HG03025 (cell line): ENCODE measurements around the gene FASTKD2.

Experiments used
- ATAC-seq: cut with Tn5 transposase; IDR thresholded peaks from one replicate; pipeline ENCODE4 v1.9.1; 2021; ENCODE audit warnings: mild to moderate bottlenecking, moderate library complexity; ENCODE audit not compliant: unreplicated experiment, low FRiP score

The FASTKD2 gene

DNA sequence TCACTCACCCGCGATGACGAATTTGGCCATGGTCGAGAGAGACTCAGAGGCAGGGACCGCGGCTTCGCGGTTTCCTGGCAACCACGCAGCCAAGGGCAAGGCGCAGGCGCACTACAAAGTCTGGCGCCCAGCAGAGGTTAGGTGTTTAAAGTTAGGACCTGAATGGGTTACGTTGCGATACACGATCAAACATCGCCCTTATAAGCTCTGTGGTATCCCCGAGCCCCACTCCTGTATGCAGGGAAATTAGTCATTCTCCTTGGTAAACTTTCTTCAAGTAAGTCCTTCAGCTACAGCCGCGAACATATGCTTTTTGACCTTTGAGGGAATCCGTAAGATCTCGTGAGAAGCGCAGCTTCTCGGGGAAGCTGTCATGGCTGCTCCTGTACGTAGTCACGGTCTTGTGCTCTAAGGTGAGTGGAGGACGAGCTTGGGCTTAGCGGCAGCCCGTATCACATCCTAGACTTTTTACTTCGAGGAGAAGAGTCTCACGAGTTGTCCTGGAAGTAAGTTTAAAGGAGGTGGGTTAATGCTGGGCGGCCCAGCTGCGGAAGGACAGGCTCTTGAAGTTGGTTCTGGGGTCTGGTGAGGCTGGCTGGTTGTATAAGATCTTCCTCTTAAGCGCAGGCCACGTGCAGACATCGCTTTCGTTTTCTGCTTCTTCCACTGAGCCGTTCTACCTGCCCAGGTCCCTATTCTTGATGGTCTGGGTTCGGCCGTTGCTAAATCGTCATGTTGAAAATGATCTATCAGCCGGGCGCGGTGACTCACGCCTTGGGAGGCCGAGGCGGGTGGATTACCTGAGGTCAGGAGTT lies at the start of gene FASTKD2, which contains the start of gene MDH1B:
Gene FASTKD2, plus strand, starts transcription at position 365 of the 815 bp plus-strand sequence. CDS start 1,088 bp downstream, outside the sequence.
Gene MDH1B, minus strand, starts transcription at position 87 of the 815 bp plus-strand sequence. Its CDS starts 57 bp downstream, at position 30.
- ATAC-seq = peak; percentile 94

DNA sequence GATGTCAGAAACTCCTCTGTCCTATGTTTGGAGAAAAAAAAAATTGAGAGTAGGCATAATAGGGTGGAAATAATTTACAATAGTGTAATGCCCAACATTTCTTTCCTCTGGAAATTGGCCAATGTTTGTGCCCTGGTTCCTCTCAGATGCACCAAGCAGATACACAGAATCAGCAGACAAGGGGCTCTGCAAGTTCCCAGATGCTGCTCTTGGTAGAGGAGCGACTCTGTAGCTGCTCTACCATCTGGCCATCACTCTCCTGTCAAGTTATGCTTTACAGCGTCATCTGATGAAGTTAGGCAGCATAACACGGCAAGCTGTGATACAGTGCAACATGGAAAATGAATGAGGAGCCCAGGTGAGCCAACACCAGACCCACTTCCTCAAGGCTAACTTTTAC lies 48.8 kb upstream of the FASTKD2 start:
- ATAC-seq = no peak

GRCh38 chr2:206718296-206718695 lies 47.1 kb upstream of the FASTKD2 start, which contains the start of gene DYTN:
DYTN (minus strand) TSS chr2:206718396; CDS start chr2:206718279, 117 bp downstream.
- no peak for ATAC-seq

GRCh38 chr2:206721256-206721920 lies 44.0 kb upstream of the FASTKD2 start:
- peak; percentile 72 for ATAC-seq

DNA sequence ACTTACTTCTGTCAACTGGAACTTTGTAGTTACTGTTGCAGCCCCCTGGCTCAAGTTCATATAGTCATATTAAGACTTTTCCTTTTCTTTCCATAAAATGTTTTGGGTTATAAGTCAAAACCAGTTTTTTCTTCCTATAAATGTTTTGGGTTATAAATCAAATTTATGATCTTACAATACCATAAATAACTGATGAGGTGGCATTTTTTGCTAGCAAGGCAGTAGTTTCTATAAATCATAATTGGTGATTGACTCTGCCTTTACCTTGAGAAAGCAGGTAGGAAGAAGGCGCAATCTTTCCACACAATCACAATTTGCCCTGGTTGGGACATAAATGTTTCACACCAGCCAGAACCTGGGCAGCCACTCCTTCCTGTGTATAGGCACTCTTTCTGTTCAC lies 42.1 kb upstream of the FASTKD2 start:
- ATAC-seq = no peak

DNA sequence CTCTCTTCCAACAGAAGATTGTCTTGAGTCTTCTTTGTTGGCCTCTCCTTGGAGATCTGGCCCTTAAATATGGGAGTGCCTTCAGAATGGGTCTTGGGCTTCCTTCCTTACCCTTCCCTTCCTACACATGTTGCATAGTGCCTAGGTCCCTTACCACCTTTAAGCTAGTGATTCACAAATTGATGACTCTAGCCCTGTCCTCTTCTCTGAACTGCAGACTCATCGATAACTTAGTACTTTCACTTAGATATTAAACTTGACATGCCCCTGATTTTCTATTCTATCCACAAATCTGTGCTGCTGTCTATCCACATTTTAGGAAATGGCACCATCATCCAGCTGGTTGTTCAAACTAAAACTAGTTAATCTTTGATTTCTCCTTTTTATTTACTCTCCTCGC lies 38.1 kb upstream of the FASTKD2 start:
- no peak for ATAC-seq

- no peak for ATAC-seq
Observed at GRCh38 chr2:206728277-206729199, 36.9 kb upstream of the FASTKD2 start.

DNA sequence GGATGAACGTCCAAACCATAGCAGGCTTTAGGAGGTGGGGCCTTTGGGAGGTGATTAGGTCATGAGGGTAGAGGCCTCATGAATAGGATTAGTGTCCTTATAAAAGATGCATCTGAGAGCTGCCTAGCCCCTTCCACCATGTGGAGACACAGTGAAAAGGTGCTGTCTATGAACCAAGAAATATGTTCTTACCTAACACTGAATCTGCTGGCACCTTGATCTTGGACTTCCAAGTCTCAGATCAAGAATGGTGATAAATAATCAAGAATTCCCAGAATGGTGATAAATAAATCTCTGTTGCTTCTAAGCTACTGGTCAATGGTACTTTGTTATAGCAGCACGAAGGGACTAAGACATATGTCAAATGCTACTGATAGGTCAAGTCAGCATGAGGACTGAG lies 32.1 kb upstream of the FASTKD2 start:
- no peak for ATAC-seq

DNA sequence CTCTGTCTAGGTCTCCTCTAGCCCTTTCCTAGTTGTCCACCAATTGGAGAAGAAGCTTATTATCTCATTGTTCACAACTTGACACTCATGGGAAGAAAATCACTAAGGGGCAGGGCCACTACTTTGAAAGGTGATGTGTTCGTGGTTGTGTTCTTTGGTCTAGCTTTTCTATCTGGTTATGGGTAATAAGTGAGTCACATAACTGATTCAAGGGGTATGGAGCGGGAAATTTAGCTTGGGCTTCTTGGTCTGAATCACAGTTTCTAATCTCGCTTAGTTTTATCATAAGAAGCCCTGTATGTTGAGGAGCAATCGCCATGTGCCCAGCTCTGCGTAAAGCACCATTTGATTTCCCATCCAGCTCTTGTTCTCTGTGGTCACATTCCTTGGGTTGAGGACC lies 28.5 kb upstream of the FASTKD2 start:
- ATAC-seq = no peak

DNA sequence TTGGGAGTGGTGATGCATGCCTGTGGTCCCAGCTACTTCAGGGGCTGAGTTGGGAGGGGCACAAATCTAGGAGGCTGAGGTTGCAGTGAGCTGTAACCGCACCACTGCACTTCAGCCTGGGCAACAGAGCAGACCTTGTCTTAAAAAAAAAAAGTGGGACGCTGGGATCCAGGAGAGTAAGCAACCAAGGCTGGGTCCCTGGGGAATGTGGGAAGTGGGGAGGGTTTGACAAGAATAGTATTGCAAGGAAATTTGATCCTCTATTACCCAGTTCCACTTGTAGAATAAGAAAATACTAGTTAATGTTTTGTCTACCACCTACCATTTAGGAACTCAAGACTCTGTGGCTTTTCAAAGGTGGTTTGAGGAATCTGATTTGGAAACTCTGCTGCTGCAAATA lies 26.1 kb upstream of the FASTKD2 start:
- ATAC-seq = no peak

GRCh38 chr2:206740800-206741199 lies 24.6 kb upstream of the FASTKD2 start:
- no peak for ATAC-seq

DNA sequence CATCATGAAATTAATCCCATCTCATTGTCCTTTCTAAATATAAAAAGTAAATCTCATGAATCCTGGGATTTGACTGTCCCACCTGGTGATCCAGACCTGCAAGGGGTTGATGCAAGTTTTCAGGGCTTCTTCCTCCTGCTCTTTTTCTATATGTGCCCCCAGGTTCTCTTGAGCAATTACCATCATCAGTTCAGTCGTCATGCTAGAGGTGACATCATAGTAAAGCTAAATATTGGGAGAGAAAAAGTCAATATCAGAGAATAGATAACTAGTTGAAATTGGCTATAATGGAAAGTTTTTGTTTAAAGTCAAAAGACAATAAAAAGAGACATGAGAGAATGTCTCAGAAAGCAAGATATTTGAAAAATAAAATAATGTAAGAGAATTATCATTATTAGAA lies 8.6 kb upstream of the FASTKD2 start:
- no peak for ATAC-seq

DNA sequence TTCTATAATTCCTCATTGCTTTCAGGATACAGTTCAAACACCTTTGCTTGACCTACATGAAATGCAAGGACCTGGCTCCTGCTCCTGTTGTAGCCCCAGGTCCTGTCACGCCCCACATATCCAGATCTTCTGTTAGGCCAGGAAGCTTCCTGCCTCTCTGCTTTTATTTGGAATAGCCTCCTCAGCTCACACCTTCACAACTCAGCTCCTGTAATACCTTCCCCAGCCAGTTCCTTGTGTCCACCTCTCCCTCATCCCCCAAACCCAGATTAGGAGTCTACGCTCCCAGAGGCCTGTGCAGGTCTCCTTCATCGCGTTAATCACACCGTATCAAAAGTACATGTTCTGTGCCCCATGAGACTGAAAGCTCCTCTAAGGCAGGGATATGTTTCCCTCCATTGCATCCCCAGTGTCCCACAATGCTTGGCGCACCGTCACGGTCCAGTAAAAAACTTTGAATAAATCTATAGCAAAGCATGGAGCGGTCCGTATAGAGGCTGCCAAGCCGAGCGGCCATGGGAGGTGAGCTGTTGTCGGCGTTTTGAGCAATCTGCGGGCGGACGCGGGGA lies 649 bp upstream of the FASTKD2 start:
- peak; percentile 21 for ATAC-seq

- no peak for ATAC-seq
Observed at GRCh38 chr2:206766057-206766930, 888 bp downstream of the FASTKD2 start.

GRCh38 chr2:206774871-206775270 lies 9.5 kb downstream of the FASTKD2 start:
- ATAC-seq = no peak

DNA sequence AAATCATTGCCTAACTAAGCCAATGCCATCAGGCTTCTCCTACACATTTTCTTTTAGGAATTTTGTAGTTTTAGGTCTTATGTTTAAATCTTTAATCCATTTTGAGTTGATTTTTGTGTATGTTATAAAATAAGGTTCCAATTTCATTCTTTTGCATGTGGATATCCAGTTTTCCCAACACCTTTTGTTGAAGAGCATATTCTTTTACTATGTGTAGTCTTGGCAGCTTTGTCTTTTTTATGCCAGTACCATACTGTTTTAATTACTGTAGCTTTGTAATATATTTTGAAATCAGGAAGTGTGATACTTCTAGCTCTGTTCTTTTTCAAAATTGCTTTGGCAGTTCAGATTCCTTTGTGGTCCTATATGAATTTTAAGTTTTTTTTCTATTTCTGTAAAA lies 11.0 kb downstream of the FASTKD2 start:
- ATAC-seq = no peak

DNA sequence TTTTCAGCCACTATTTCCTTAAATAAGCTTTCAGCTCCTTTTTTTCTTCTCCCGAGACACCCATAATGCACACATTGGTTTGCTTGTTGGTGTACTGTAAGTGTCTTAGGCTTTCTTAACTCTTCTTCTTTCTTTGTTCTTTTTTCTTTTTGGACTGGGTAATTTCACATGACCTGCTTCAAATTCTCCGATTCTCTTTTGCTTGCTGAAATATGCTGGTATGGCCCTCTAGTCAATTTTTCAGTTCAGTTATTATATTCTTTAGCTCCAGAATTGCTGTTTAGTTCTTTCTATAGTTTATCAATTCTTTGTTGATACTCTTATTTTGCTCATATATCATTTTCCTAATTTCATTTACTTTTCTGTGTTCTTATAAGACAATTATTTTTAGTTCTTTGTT lies 15.3 kb downstream of the FASTKD2 start:
- ATAC-seq = no peak

- no peak for ATAC-seq
Observed at GRCh38 chr2:206783718-206784117, 18.3 kb downstream of the FASTKD2 start.

DNA sequence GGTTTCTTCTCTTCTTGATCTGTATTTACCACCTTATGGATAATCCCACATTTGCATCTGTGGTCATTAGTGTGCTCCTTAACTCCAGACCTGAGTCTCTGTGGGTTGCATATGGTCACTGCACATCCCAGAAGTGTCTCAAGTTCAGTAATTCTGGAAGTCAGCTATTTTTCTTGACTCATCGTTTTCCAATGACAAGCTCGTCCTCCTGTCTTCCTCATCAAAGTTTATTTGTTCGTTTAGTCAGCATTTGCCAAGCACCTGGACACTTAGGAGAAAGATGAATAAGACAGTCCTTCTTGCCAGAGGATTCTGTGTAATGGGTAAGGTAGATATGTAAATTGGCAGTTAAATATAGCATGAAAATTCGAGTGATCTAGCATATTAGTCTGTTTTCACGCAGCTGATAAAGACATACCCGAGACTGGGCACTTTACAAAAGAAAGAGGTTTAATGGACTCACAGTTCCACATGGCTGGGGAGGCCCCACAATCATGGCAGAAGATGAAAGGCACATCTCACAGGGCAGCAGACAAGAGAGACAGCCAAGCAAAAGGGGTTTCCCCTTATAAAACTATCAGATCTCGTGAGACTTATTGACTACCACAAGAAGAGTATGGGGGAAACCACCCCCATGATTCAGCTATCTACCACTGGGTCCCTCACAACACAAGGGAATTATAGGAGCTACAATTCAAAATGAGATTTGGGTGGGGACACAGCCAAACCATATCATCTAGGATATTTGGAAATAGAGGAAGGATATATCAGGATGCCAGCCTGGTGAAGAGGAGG lies 19.4 kb downstream of the FASTKD2 start:
- ATAC-seq = no peak
